ENCODE data around the gene SERTAD2.

The SERTAD2 gene

GRCh38 chr2:64629329-64629781, 24.4 kb downstream of the SERTAD2 start:
- TF ChIP-seq, protein P1, sequence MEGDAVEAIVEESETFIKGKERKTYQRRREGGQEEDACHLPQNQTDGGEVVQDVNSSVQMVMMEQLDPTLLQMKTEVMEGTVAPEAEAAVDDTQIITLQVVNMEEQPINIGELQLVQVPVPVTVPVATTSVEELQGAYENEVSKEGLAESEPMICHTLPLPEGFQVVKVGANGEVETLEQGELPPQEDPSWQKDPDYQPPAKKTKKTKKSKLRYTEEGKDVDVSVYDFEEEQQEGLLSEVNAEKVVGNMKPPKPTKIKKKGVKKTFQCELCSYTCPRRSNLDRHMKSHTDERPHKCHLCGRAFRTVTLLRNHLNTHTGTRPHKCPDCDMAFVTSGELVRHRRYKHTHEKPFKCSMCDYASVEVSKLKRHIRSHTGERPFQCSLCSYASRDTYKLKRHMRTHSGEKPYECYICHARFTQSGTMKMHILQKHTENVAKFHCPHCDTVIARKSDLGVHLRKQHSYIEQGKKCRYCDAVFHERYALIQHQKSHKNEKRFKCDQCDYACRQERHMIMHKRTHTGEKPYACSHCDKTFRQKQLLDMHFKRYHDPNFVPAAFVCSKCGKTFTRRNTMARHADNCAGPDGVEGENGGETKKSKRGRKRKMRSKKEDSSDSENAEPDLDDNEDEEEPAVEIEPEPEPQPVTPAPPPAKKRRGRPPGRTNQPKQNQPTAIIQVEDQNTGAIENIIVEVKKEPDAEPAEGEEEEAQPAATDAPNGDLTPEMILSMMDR (IDR thresholded peaks at IDR 0.05) = no peak

DNA sequence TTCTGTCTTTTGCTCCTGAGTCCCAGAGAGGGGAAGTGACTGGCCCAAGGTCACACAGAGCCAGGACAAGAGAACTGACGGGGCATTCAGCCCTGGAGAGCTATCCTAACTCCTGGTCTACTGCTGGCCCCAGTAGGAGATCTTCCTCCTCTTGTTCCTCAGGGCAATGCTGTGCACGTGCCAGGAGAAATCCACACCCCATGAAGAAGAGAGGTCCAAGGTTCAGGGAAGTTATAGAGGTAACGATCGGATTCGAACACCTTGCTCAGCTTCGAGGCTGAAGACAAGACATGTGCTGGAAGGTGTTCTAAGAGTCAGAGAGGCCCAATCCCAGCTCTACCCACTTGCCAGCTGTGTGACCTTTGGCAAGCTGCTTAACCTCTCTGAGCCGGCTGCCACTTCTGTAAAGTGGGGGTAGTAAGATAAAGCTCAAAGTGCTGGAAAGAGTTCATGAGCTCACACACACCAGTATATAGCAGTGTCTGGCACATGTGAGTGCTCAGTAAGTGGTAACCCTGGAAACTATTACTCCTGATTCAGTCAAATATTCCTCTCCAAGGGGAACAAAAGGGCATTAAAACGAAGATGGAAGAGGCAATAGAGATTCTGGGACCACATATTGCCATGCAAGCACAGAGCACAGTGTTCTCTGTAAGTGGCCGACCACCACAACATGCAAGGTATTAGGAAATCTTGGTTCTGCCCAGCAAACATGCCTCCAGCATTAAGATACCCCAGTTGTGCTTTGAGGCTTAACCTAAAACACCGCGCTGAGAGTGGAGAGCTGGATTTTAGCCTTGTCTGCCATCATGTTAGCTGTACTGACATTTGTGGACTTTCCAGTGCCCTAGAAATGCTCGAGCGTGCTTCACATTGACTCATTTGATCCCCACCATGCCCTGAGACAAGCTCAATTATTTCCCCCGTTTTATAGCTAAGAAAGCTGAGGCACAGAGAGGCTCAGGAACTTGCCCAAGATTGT, 25.6 kb downstream of the SERTAD2 start:
- TF ChIP-seq, protein P1 (IDR thresholded peaks at IDR 0.05) = no peak

GRCh38 chr2:64626963-64627760, 26.6 kb downstream of the SERTAD2 start:
- TF ChIP-seq, protein P1 (IDR thresholded peaks at IDR 0.05) = no peak

- TF ChIP-seq, protein P1 (IDR thresholded peaks at IDR 0.05) = no peak
Observed at GRCh38 chr2:64626146-64626809, 27.4 kb downstream of the SERTAD2 start.

DNA sequence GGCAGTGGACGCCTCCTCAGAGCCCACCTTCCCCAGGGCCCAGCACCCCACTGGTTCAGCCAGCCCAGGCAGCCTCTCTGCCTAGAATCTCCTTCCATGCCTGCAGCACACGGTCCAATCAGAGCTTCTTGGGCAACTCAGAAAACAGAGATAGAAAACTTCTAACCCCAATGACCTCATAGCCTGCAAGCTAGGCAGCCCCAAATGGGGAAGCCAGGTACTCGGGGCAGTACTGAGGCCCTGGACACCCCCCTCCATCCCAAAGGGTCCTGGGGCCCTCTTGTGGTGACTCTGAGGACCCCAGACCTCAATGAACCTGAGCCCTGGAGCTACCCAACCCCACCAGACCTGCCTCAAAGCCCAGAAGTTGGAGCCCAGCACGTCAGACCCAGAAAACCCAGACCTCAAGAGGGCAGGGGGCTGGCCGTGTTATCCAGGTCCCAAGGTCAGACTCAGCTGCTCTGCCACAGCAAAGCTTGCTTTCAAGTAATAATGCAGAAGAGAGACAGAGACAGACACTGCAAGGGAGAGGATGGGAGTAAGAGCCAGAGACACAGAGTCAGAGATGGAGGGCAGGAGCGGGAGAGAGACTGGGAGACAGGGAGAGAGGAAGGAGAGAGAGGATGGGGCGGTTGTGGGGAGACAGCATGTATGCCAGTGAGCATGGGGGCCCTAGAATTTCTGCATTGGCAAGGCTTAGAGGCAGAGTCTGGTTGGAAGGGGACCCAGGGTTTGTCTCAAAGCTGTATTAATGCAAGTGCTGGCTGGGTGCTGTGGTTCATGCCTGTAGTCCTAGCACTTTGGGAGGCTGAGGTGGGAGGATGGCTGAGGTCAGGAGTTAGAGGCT, 28.2 kb downstream of the SERTAD2 start:
- TF ChIP-seq, protein P1 (IDR thresholded peaks at IDR 0.05) = no peak

DNA sequence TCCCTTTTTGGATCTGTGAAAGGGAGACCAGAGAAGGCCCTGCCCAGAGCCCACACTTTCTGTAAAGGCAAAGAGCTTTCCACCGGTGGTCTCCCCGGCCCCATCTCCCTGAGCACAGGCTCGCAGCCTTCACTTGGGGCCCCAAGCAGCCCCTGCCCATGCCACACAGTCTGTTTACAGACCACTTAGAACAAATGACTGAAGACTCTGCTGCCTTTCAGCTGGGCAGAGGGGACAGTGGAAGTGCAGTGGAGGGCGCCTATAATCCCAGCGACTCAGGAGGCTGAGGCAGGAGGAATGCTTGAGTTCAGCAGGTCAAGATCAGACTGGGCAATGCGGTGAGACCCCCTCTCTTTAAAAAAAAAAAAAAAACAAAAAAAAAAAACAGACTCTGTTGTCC, 28.9 kb downstream of the SERTAD2 start:
- TF ChIP-seq, protein P1 (IDR thresholded peaks at IDR 0.05) = no peak

Measured in LNCAP (cell line).